Liver (tissue), 9 donors: ENCODE measurements around the gene UNC79. TPM values are rescaled to one million over a fixed set of nuclear protein-coding genes. Genes with fewer than 3 reads are reported as not detected.

ENCODE experiments used
- DNase-seq: peaks from one replicate; pipeline ENCODE4 v3.0.0-alpha.2; 2017; ENCODE audit warnings: low spot score
- H3K27ac ChIP-seq, 2 donors: one replicate each; pipeline ENCODE4 v1.7.0; 2013; ENCODE audit warnings: inconsistent platforms in 2 of 2, low read length in 2 of 2, control low read depth in 1 of 2, low read depth in 1 of 2, mild to moderate bottlenecking in 1 of 2
- H3K27me3 ChIP-seq, 4 donors: one replicate each; pipeline versions ENCODE4 v1.6.1 to v1.7.0; 2013; ENCODE audit warnings: low read length in 3 of 4, inconsistent platforms in 1 of 4, mild to moderate bottlenecking in 1 of 4, moderate library complexity in 1 of 4; ENCODE audit not compliant: control insufficient read depth in 4 of 4, insufficient read depth in 4 of 4
- H3K36me3 ChIP-seq, 4 donors: one replicate each; pipeline versions ENCODE4 v1.6.1 to v1.7.0; 2013; ENCODE audit warnings: low read length in 3 of 4, mild to moderate bottlenecking in 3 of 4, low read depth in 1 of 4, moderate library complexity in 1 of 4; ENCODE audit not compliant: control insufficient read depth in 4 of 4, insufficient read depth in 3 of 4
- H3K4me1 ChIP-seq, 4 donors: one replicate each; pipeline versions ENCODE4 v1.6.1 to v1.7.0; 2013; ENCODE audit warnings: low read length in 3 of 4, mild to moderate bottlenecking in 3 of 4, moderate library complexity in 1 of 4; ENCODE audit not compliant: control insufficient read depth in 4 of 4, insufficient read depth in 4 of 4
- H3K4me3 ChIP-seq, 3 donors: one replicate each; pipeline versions ENCODE4 v1.6.1 to v1.7.0; 2013; ENCODE audit warnings: low read length in 3 of 3, control low read depth in 1 of 3, low read depth in 1 of 3, mild to moderate bottlenecking in 1 of 3
- H3K9ac ChIP-seq, 2 donors: one replicate each; pipeline ENCODE4 v1.7.0; 2013; ENCODE audit warnings: low read length in 2 of 2, mild to moderate bottlenecking in 2 of 2, moderate library complexity in 2 of 2, control low read depth in 1 of 2, low read depth in 1 of 2
- H3K9me3 ChIP-seq, 4 donors: one replicate each; pipeline versions ENCODE4 v1.6.1 to v1.7.0; 2013; ENCODE audit warnings: low read length in 3 of 4; ENCODE audit not compliant: control insufficient read depth in 4 of 4
- ATF3 ChIP-seq: IDR thresholded peaks from 2 replicates; pipeline ENCODE4 v1.6.1; 2016; ENCODE audit warnings: antibody characterized with exemption
- CTCF ChIP-seq: fragments of 150-350 bp; IDR thresholded peaks from 2 replicates; pipeline ENCODE4 v1.5.1; 2017; ENCODE audit warnings: improper control_type of control experiment, low read depth, low read length; ENCODE audit not compliant: missing input control
- EGR1 ChIP-seq, 2 donors: IDR thresholded peaks; 2 replicates each; pipeline ENCODE4 v1.6.1; 2016 to 2018; ENCODE audit warnings: antibody characterized with exemption in 2 of 2, low read depth in 2 of 2
- GABPA ChIP-seq, 2 donors: IDR thresholded peaks in 1 of 2; conservative IDR thresholded peaks in 1 of 2; 2 replicates each; pipeline ENCODE4 v1.6.1; 2016; ENCODE audit warnings: antibody characterized with exemption in 2 of 2, mild to moderate bottlenecking in 1 of 2, moderate library complexity in 1 of 2
- HNF4A ChIP-seq, 2 donors: conservative IDR thresholded peaks; 2 replicates each; pipeline ENCODE4 v1.6.1; 2016; ENCODE audit warnings: antibody characterized with exemption in 2 of 2, mild to moderate bottlenecking in 2 of 2
- HNF4G ChIP-seq: IDR thresholded peaks from 2 replicates; pipeline ENCODE4 v1.6.1; 2016; ENCODE audit warnings: antibody characterized with exemption
- JUND ChIP-seq, 2 donors: IDR thresholded peaks; 2 replicates each; pipeline ENCODE4 v1.6.1; 2016; ENCODE audit warnings: antibody characterized with exemption in 2 of 2
- RAD21 ChIP-seq, 2 donors: IDR thresholded peaks; 2 replicates each; pipeline ENCODE4 v1.6.1; 2016; ENCODE audit warnings: antibody characterized with exemption in 2 of 2, mild to moderate bottlenecking in 2 of 2
- REST ChIP-seq: IDR thresholded peaks from 2 replicates; pipeline ENCODE4 v1.6.1; 2016; ENCODE audit warnings: antibody characterized with exemption, mild to moderate bottlenecking
- RXRA ChIP-seq, 2 donors: IDR thresholded peaks; 2 replicates each; pipeline ENCODE4 v1.6.1; 2017 to 2018; ENCODE audit warnings: antibody characterized with exemption in 2 of 2, mild to moderate bottlenecking in 1 of 2
- TAF1 ChIP-seq: conservative IDR thresholded peaks from 2 replicates; pipeline ENCODE4 v1.6.1; 2016; ENCODE audit warnings: antibody characterized with exemption, mild to moderate bottlenecking
- YY1 ChIP-seq: IDR thresholded peaks from 2 replicates; pipeline ENCODE4 v1.6.1; 2016; ENCODE audit warnings: antibody characterized with exemption, mild to moderate bottlenecking
- ZBTB33 ChIP-seq: IDR thresholded peaks from 2 replicates; pipeline ENCODE4 v1.6.1; 2016; ENCODE audit warnings: antibody characterized with exemption
- WGBS: extraction: QIAGEN DNeasy Blood & Tissue Kit; methylation state at CpG from one replicate; pipeline ENCODE4 v1.1.7; 2013; 5-methylcytosine and 5-hydroxymethylcytosine counted together
- polyA plus RNA-seq, 2 donors: library from polyadenylated mRNA; stranded (reverse) in 1 of 2; unstranded in 1 of 2; fragments of 200-250 nt in 1 of 2; fragments of >200 nt in 1 of 2; fragmentation: Nextera tagmentation in 1 of 2; extraction: Ambion mirVana in 1 of 2; gene quantifications; one replicate each; pipeline versions ENCODE4 v1.2.1 to v1.2.3, GENCODE V29; 2013 to 2015
- total RNA-seq, 2 donors: library from RNA; depleted of rRNA; stranded (reverse); fragments of >200 nt; gene quantifications; one replicate each; pipeline ENCODE4 v1.2.3, GENCODE V29; 2014
- donor health status: healthy.
- donor health status: healthy.
- donor health status: healthy.
- donor health status: healthy.
- donor health status: healthy.

The UNC79 gene
- total and polyA plus RNA-seq, 4 donors = 0.01 to 0.08 (median 0.05) TPM; not detected in 1

GRCh38 chr14:93546642-93547041 is 115.9 kb downstream of the UNC79 start (continued):
- TF ChIP-seq ZBTB33 (no peak), EGR1 (IDR thresholded peaks at IDR 0.05; ENCODE audit: low read depth in 2 of 2) (no peak), REST (no peak), GABPA (IDR thresholded peaks at IDR 0.05 in 1 of 2, conservative IDR thresholded peaks at IDR 0.05 in 1 of 2) (no peak)

- Histone ChIP-seq H3K27me3 (peaks cover 0 to 5% (median 0%) of the 10 kb centered on the region in 4 donors), H3K9ac (no peak overlapping the region), H3K4me1 (no peaks in the 10 kb centered on the region), H3K9me3 (no peaks in the 10 kb centered on the region), H3K4me3 (no peak overlapping the region), H3K27ac (no peak overlapping the region), H3K36me3 (no peaks in the 10 kb centered on the region)
- TF ChIP-seq TAF1 (no peak), RXRA (IDR thresholded peaks at IDR 0.05) (no peak), RAD21 (IDR thresholded peaks at IDR 0.05) (no peak), YY1 (no peak), EGR1 (IDR thresholded peaks at IDR 0.05; ENCODE audit: low read depth in 2 of 2) (no peak), CTCF (no peak), REST (no peak), JUND (IDR thresholded peaks at IDR 0.05) (no peak), HNF4G (no peak), ATF3 (no peak), HNF4A (conservative IDR thresholded peaks at IDR 0.05) (no peak)
- WGBS = 77% methylated on average over 3 of the region's 3 CpGs
- DNase-seq = no peak
Measured at GRCh38 chr14:93548102-93548843, 117.5 kb downstream of the UNC79 start.
